CD4-positive, alpha-beta T cell treated with Interleukin-17A for 1 hour (primary cell): ENCODE results near the gene CMSS1.
"Not testable (repeated sequence)": the region's sequence is repeated elsewhere in the genome, so short reads cannot be mapped to it uniquely, and the experiment has no call there.

ENCODE experiments used
- DNase-seq: peaks from one replicate; pipeline ENCODE4 v3.0.0-alpha.2; 2020

CMSS1 gene

DNA sequence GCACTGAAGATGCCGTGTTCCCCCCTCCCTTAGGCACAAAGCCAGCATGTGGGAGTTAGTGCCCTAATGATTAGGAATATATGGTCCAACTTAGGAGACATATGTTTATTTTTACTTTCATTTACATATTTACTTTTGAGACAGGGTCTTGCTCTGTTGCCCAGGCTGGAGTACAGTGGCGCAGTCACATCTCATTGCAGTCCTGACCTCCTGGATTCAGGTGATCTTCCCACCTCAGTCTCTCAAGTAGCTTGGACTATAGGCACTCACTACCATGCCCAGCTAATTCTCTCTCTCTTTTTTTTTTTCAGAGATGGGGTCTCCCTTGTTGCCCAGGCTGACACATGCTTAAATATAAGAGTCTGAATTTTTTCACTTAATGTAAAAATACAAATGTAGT, 391.5 kb downstream of the CMSS1 start:
- DNase-seq, result no peak

DNA sequence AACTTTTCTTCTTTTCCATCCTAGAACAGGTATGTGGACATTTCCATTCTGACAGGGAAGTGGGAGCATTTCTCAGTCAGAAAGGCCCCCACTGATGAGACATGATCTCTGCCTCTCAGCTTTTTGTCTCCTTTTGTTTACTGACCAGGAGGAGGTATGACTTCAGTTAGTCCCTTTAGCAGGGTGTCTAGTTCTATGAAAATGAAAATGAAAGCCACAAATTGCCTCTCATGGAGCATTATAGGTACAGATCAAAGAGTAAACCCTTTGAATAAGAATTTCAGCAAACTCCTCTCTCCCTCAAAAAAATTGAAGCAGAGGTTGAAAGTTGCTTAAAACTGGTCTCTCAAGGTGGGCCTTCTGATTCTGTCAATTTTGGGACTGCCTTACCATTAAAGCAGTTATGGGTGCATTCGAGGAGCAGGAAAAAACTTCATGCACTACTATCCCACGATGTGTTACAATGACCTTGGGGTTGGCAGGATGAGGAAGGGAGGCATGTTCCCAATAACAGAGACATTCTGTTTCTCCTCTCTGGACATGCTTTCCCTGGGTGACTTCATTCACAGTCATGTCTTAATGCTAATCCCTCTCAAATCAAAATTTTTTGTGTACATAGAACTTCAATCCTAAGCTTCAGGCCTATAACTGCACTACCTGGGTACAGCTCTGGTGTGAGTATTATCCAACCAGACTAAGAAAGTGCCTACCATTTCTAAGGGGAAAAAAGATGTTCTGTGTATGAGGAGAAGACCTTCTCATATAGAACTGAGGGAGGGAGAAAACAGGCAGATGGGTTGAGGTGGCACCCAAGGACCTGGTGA, 392.5 kb downstream of the CMSS1 start:
- DNase-seq, result peak; percentile 54

DNA sequence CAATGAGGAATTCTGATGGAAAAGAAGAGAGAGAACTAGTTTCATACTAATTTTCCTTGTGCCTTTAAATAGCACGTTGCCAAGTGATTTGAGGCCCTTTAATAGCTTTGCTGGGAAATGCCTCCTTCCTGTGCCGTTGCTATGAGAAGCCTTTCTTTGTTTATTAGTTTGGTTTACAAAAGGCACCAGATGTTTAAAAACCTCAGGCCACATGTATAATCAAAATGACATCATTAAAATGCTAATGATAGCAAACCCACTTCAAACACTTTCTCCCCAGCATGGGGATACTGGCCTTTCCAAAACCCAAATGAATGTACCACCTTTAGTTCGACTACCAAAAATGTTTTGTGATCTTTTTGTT, 393.1 kb downstream of the CMSS1 start:
- peak; percentile 59 for DNase-seq

DNA sequence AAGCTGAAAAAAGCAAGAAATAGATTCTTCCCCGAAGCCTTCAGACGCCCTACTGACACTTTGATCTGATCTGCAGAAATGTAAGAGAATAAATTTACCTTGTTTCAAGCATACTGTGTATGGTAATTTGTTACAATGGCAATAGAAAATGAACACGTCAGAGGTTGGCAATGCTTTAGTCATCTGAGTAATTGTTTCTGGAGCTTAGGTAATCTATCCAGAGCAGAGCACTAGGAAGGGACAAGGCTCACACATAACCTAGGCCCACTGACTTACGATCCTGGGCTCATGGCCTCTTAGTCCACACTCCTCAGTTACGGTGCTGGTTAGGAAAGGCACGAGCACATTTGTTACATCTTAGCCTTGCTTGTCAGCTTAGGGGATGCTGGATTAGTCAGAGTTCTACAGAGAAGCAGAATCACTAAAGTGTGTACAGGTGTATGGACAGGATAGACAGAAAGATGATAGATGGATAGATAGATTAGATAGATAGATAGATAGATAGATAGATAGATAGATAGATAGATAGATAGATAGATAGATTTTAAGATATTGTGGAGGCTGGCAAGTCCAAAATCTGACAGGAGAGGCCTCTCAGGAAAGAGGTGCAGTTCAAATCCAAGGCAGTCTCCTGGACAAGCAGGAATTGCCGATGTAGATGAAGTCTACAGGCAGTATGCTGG, 396.4 kb downstream of the CMSS1 start:
- DNase-seq, result no peak

DNA sequence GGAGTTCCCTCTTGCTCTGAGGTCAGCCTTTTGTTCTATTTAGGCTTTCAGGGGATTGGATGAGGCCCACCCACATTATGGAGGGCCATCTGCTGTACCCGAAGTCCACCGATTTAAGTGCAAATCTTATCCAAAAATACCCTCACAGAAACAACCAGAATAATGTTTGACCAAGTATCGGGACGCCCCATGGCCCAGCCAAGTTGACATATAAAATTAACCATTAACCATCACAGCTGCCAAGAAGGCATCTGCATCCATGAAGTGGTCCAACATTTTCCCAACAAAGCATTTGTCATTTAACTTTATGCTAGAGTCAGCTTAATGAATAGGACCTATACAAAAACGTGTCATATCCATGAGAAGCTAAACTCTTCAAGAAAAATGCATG, 396.9 kb downstream of the CMSS1 start:
- no peak for DNase-seq

DNA sequence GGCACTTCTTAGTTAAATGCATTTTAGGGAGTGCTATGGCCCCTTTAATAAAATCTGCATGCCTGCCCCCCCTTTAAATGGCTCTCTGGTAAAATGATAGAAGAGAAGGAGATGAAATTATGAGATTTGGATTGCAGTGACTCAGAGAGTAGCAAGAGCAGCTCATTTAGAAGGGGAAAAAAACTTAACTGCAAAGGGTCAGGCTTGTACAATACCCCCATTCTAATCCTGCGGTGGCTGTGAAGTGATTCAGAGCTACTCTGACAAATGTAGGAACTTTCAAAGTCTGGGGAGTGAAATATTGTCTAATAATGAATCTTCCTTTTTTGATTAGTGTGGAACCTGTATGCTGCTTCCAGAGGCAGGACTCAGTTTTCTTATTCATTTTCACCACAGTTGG, 399.1 kb downstream of the CMSS1 start:
- DNase-seq, result no peak

DNA sequence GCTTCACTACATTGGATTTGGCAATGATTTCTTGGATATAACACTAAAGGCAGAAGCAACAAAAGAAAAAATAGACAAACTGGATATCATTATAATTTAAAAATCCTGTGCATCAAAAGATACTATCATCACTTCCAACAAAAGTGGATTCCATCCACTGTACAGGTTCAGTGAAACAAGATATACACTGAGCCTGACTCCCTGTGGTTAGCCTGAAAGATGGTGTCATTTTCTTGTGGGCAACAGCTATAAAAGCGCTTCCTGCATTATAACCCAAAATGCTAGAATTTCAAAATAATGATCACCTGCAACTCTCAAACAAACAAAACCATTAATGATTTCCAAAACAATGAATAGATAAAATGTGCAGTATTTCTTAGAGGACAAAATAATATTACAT, 403.5 kb downstream of the CMSS1 start:
- no peak for DNase-seq

DNA sequence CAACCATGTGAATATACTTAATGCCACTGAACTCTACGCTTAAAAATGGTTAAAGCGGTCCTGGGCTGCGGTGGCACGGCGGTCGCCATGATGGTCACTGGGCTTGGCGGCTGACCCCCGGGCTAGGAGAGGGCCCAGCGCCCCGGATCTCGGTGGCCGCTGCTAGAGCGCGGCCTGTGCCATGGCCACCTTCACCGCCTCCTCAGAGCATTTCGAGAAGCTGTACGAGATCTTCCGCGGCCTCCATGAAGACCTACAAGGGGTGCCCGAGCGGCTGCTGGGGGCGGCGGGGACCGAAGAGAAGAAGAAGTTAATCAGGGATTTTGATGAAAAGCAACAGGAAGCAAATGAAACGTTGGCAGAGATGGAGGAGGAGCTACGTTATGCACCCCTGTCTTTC, 407.5 kb downstream of the CMSS1 start:
- DNase-seq, result no peak

DNA sequence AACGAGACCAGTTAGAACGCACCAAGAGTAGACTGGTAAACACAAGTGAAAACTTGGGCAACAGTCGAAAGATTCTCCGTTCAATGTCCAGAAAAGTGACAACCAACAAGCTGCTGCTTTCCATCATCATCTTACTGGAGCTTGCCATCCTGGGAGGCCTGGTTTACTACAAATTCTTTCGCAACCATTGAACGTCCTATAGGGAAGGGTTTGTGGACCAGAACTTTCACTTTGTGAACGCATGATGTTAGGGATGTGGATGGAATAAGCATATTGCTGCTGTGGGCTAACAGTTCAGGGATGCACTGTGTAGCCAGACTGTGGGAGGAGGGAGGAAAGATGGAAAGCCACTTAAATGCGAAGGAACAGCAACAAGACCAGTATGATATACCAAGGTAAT, 408.2 kb downstream of the CMSS1 start:
- no peak for DNase-seq

DNA sequence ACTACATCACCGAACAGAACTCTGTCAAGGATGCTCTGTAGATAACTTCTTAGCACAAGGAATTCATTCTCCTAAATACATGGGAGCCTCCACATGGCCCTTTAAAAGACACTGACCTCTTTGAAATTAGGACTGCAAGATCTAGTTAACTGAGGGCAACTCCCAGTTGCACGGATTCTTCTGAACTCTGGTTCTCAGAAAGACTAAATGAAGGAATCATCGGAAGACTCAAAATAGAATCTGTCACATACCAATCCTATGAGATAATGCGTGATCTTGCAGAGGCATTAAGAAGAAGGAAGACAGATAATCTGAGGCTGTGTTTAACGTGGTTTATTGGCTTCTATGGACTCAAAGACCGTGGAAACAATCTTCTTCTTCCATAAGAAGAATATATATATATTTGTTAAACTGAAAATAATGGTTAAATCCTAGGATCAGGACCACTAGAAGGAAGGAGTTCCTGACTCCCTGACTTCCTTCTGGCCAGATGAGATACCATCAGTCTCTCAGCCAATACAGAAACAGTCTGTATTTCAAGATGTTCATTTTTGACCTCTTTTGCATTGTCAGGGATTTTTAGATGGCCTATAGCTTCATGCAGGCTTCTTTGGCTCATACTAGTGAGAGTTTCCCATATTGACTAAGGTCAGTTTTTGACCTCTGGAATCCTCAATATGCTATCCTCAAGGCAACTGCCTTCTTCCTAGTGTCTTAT, 409.2 kb downstream of the CMSS1 start:
- no peak for DNase-seq

DNA sequence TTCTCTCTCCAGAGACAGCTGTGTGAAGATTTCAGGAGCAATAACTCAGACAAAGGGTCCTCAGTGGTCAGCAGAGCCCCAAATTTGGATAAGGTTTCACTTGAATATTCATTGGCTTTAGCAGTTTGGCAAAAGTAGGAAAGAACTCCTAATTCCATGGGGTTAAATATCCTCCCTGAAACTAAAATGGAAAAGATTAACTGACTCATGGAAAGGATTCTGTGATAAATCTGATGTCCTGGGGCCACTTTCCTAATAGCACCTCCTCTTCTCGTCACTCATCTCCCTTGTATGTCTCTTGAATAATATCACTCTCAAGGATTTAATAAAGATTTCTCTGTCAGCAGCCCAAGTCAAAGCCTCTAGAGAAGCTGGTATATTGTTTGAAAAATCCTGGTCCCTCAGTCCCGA, 409.9 kb downstream of the CMSS1 start:
- DNase-seq, result no peak

DNA sequence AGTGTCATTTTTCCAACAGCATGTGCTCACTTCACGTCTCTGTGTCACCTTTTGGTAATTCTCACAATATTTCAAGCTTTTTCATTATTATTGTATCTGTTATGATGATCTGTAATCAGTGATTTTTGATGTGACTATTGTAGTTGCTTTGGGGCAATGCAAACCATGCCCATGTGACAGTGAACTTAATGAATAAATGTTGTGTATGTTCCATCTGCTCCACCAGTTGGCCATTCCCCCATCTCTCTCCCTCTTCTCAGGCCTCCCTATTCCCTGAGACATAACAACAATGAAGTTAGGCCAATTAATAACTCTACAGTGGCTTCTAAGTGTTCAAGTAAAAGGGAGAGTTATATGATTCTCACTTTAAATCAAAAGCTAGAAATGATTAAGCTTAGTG, 410.6 kb downstream of the CMSS1 start:
- DNase-seq, result no peak

DNA sequence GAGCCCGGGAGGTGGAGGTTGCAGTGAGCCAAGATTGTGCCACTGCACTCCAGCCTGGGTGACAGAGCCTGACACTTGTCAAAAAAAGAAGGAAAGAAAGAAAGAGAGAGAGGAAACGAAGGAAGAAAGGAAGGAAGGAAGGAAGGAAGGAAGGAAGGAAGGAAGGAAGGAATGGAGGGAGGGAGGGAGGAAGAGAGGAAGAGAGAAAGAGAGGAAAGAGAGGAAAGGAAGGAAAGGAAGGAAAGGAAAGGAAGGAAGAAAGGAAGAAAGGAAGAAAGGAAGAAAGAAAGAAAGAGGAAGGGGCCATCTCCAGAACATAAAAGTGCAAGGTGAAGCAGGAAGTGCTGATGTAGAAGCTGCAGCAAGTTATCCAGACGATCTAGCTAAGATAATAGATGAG, 411.5 kb downstream of the CMSS1 start:
- not testable (repeated sequence) for DNase-seq

DNA sequence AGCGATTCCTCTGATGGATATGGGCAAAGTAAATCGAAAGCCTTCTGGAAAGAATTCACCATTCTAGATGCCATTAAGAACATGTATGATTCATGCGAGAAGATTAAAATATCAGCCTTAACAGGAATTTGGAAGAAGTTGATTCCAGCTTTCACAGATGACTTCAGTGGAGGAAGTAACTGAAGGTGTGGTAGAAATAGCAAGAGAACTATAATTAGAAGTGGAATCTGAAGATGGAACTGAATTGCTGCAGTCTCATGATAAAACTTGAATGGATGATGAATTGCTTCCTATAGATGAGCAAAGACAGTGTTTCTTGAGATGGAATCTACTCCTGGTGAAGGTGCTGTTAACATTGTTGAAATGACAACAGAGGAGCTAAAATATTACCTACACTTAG, 413.0 kb downstream of the CMSS1 start:
- DNase-seq, result no peak
